GM10248 (cell line): ENCODE measurements around the gene CA10.

Source experiments
- CTCF ChIA-PET: fragments of 300-600 bp; sonication (Branson Sonifier 250); formaldehyde crosslinking; extraction: SDS; loops from one replicate; lab custom pipeline; 2021; ENCODE audit warnings: antibody characterized with exemption; lab: Yijun Ruan, JAX
- POLR2A ChIA-PET: fragments of 350-650 bp; sonication (Branson Sonifier 250); formaldehyde crosslinking; extraction: SDS; loops from one replicate; lab custom pipeline; 2020; ENCODE audit warnings: antibody characterized with exemption; lab: Yijun Ruan, JAX
- DNase-seq: peaks from one replicate; pipeline ENCODE4 v3.0.0; 2012; ENCODE audit errors: extremely low spot score
- CTCF ChIP-seq: IDR thresholded peaks from 2 replicates; pipeline ENCODE4 v1.5.1; 2012; ENCODE audit warnings: mild to moderate bottlenecking, low read depth; ENCODE audit errors: extremely low read depth, missing control alignments, control extremely low read depth

Gene CA10

GRCh38 chr17:51580869-51581268 is 577.6 kb downstream of the CA10 start:
- TF ChIP-seq CTCF: no peak
- ChIA-PET POLR2A (no interaction called here), CTCF (no interaction called here)
- DNase-seq: no peak
